ENCODE data around the gene SLC16A7.

Gene SLC16A7

DNA sequence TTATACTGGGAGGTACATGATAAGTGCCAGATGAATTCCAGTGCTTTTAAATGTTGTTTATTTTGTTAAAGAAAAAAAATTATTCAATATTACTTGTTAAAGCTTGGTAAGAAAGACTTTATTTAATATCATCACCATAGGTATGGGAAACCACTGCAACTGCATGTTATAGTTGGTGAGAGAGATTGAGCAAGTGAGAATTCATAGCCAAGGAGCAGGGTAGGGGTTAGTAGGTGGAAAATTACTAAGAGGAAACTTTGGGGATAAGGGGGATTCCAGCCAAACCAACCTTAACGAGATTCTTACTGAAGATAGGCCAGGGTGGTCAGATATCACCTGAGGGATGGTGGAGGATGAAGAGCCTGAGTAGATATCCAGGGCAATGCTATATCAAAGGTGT is 38.4 kb downstream of the SLC16A7 start:
- TF ChIP-seq CSDC2 (CRISPR knock-in tag; IDR thresholded peaks at IDR 0.05) (no peak), ZC3H10 (CRISPR knock-in tag; IDR thresholded peaks at IDR 0.05) (no peak), CREB5 (CRISPR knock-in tag; IDR thresholded peaks at IDR 0.05; ENCODE audit: low read depth) (no peak), ISL1 (CRISPR knock-in tag; IDR thresholded peaks at IDR 0.05) (no peak), TSHZ2 (CRISPR knock-in tag; IDR thresholded peaks at IDR 0.05) (no peak), ESRRG (CRISPR knock-in tag; IDR thresholded peaks at IDR 0.05) (no peak), TOX (CRISPR knock-in tag; IDR thresholded peaks at IDR 0.05; ENCODE audit: borderline replicate concordance) (no peak), GLIS3 (CRISPR knock-in tag; IDR thresholded peaks at IDR 0.05) (no peak), CSRNP3 (CRISPR knock-in tag; IDR thresholded peaks at IDR 0.05) (no peak), ZFP30 (CRISPR knock-in tag; IDR thresholded peaks at IDR 0.05) (no peak), ZNF565 (CRISPR knock-in tag; conservative IDR thresholded peaks at IDR 0.05; ENCODE audit: low read depth) (no peak), SNAI2 (CRISPR knock-in tag; IDR thresholded peaks at IDR 0.05) (no peak), PPARA (CRISPR knock-in tag; IDR thresholded peaks at IDR 0.05; ENCODE audit: borderline replicate concordance) (no peak), BACH2 (CRISPR knock-in tag; IDR thresholded peaks at IDR 0.05; ENCODE audit: borderline replicate concordance) (no peak)
- TF ChIP-seq, protein P1, sequence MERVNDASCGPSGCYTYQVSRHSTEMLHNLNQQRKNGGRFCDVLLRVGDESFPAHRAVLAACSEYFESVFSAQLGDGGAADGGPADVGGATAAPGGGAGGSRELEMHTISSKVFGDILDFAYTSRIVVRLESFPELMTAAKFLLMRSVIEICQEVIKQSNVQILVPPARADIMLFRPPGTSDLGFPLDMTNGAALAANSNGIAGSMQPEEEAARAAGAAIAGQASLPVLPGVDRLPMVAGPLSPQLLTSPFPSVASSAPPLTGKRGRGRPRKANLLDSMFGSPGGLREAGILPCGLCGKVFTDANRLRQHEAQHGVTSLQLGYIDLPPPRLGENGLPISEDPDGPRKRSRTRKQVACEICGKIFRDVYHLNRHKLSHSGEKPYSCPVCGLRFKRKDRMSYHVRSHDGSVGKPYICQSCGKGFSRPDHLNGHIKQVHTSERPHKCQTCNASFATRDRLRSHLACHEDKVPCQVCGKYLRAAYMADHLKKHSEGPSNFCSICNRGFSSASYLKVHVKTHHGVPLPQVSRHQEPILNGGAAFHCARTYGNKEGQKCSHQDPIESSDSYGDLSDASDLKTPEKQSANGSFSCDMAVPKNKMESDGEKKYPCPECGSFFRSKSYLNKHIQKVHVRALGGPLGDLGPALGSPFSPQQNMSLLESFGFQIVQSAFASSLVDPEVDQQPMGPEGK (CRISPR knock-in tag; IDR thresholded peaks at IDR 0.05; ENCODE audit: borderline replicate concordance) = no peak
- no peak for ATAC-seq

DNA sequence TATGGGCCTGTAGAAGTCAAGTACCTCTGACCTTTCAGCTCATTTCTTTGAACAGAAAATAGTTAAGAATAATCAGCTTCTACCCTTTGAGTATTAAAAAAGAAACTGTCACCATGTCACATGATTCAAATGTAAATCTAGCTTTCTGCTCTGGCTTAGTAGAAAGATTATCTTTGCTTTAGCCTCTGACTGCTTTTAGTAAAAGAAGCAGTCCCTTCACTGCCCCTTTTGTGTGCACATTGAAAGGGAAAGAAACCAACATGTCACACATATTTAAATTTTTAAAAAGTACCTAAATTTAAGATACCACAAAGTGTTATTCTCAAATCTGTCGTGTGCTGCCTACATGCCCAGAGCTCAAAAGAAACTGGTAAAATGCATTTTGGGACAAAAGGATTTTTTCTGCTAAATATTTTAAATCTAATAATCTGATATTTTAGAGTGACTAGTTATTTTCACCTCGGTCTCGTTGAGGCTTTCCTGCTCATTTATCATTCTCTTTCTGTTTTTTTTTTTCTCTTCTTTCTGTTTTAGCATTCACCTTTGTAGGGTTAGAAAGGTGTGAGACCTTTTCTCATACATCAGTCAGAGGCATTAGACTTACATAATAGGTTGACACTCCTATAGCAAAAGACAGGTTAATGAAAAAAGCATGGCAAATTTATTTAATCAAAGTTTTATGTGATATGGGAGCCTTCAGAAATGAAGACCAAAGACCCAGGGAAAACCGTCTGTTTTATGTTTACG is 41.3 kb downstream of the SLC16A7 start:
- TF ChIP-seq ZC3H10 (CRISPR knock-in tag; IDR thresholded peaks at IDR 0.05) = no peak
- TF ChIP-seq, protein P2, sequence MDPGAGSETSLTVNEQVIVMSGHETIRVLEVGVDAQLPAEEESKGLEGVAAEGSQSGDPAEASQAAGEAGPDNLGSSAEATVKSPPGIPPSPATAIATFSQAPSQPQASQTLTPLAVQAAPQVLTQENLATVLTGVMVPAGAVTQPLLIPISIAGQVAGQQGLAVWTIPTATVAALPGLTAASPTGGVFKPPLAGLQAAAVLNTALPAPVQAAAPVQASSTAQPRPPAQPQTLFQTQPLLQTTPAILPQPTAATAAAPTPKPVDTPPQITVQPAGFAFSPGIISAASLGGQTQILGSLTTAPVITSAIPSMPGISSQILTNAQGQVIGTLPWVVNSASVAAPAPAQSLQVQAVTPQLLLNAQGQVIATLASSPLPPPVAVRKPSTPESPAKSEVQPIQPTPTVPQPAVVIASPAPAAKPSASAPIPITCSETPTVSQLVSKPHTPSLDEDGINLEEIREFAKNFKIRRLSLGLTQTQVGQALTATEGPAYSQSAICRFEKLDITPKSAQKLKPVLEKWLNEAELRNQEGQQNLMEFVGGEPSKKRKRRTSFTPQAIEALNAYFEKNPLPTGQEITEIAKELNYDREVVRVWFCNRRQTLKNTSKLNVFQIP (CRISPR knock-in tag; IDR thresholded peaks at IDR 0.05; ENCODE audit: borderline replicate concordance, low read depth) = no peak
- TF ChIP-seq RARB (CRISPR knock-in tag; IDR thresholded peaks at IDR 0.05) = no peak
- TF ChIP-seq CSDC2 (CRISPR knock-in tag; IDR thresholded peaks at IDR 0.05) = no peak
- TF ChIP-seq GLIS3 (CRISPR knock-in tag; IDR thresholded peaks at IDR 0.05) = no peak
- TF ChIP-seq ZFP3 (CRISPR knock-in tag; IDR thresholded peaks at IDR 0.05) = no peak
- no peak for TF ChIP-seq ZNF70 (CRISPR knock-in tag; IDR thresholded peaks at IDR 0.05)
- TF ChIP-seq CSRNP3 (CRISPR knock-in tag; IDR thresholded peaks at IDR 0.05) = no peak
- no peak for TF ChIP-seq TCF4 (CRISPR knock-in tag; IDR thresholded peaks at IDR 0.05; ENCODE audit: borderline replicate concordance)
- TF ChIP-seq SNAI2 (CRISPR knock-in tag; IDR thresholded peaks at IDR 0.05) = no peak
- TF ChIP-seq TSHZ2 (CRISPR knock-in tag; IDR thresholded peaks at IDR 0.05) = no peak
- no peak for TF ChIP-seq ESRRG (CRISPR knock-in tag; IDR thresholded peaks at IDR 0.05)
- TF ChIP-seq ISL1 (CRISPR knock-in tag; IDR thresholded peaks at IDR 0.05) = no peak
- no peak for TF ChIP-seq ZNF8 (CRISPR knock-in tag; IDR thresholded peaks at IDR 0.05)
- no peak for TF ChIP-seq ARNTL (CRISPR knock-in tag; IDR thresholded peaks at IDR 0.05; ENCODE audit: borderline replicate concordance, low read depth)
- TF ChIP-seq, protein P1 (CRISPR knock-in tag; IDR thresholded peaks at IDR 0.05; ENCODE audit: borderline replicate concordance) = no peak
- TF ChIP-seq TOX (CRISPR knock-in tag; IDR thresholded peaks at IDR 0.05; ENCODE audit: borderline replicate concordance) = no peak
- no peak for TF ChIP-seq PPARA (CRISPR knock-in tag; IDR thresholded peaks at IDR 0.05; ENCODE audit: borderline replicate concordance)
- no peak for ATAC-seq
